HepG2 (cell line): ENCODE data around the gene TBC1D21. TPM values are rescaled to one million over a fixed set of nuclear protein-coding genes. Genes with fewer than 3 reads are reported as not detected.

ENCODE experiments used
- AKAP8 ChIP-seq: sonication (generic); formaldehyde crosslinking; IDR thresholded peaks from 2 replicates; pipeline ENCODE4 v1.5.1; 2020; ENCODE audit warnings: mild to moderate bottlenecking, missing genetic modification reagents
- EHMT2 ChIP-seq: fragments of 200-600 bp; sonication (generic); IDR thresholded peaks from 2 replicates; pipeline ENCODE4 v1.7.0; 2017; ENCODE audit warnings: antibody characterized with exemption, low read depth, low read length, borderline replicate concordance
- GMEB2 ChIP-seq: IDR thresholded peaks from 2 replicates; pipeline ENCODE4 v1.6.1; 2016; ENCODE audit warnings: missing biosample characterization, missing genetic modification reagents, low read depth
- HOXD1 ChIP-seq: sonication (generic); formaldehyde crosslinking; IDR thresholded peaks from 2 replicates; pipeline ENCODE4 v1.5.0; 2020; ENCODE audit warnings: missing genetic modification reagents
- JARID2 ChIP-seq: sonication (generic); formaldehyde crosslinking; IDR thresholded peaks from 2 replicates; pipeline ENCODE4 v1.8.1; 2023; ENCODE audit warnings: missing genetic modification reagents, inconsistent platforms; ENCODE audit not compliant: insufficient replicate concordance
- KLF6 ChIP-seq: IDR thresholded peaks from 2 replicates; pipeline ENCODE4 v1.8.0; 2016; ENCODE audit warnings: missing biosample characterization, missing genetic modification reagents
- NFKB2 ChIP-seq: sonication (generic); formaldehyde crosslinking; IDR thresholded peaks from 2 replicates; pipeline ENCODE4 v1.4.0; 2020; ENCODE audit warnings: missing genetic modification reagents, borderline replicate concordance
- REPIN1 ChIP-seq: sonication (generic); formaldehyde crosslinking; IDR thresholded peaks from 2 replicates; pipeline ENCODE4 v1.8.0; 2022; ENCODE audit warnings: missing genetic modification reagents, low read depth, mild to moderate bottlenecking, borderline replicate concordance
- SP1 ChIP-seq, 2 experiments: fragments of 450-650 bp in 1 of 2; sonication (generic) in 1 of 2; formaldehyde crosslinking in 1 of 2; IDR thresholded peaks; 2 replicates each; pipeline versions ENCODE4 v1.4.0 to v1.6.1; 2016 to 2020; ENCODE audit warnings: missing genetic modification reagents in 1 of 2
- ZMYM3 ChIP-seq: sonication (generic); formaldehyde crosslinking; IDR thresholded peaks from 2 replicates; pipeline ENCODE4 v1.5.1; 2020; ENCODE audit warnings: mild to moderate bottlenecking, missing genetic modification reagents
- ZNF501 ChIP-seq: sonication (generic); formaldehyde crosslinking; IDR thresholded peaks from 2 replicates; pipeline ENCODE4 v1.5.1; 2020; ENCODE audit warnings: mild to moderate bottlenecking, moderate library complexity, missing genetic modification reagents
- ZNF7 ChIP-seq: IDR thresholded peaks from 2 replicates; pipeline ENCODE4 v1.6.1; 2016; ENCODE audit warnings: missing biosample characterization, missing genetic modification reagents
- polyA plus RNA-seq, 8 experiments: library from polyadenylated mRNA; depleted of rRNA in 3 of 8; stranded (reverse) in 7 of 8; unstranded in 1 of 8; fragments of >200 nt; fragmentation: Illumina TruSeq in 4 of 8; extraction: Trizol in 4 of 8; gene quantifications; 2 replicates each; pipeline versions ENCODE4 v1.2.1 to v1.2.3, GENCODE V29; 2011 to 2016; ENCODE audit warnings: low read depth in 4 of 8, missing spikeins in 1 of 8, mixed read lengths in 1 of 8; ENCODE audit not compliant: insufficient read depth in 1 of 8
- total RNA-seq, 5 experiments: library from RNA; depleted of rRNA; stranded (reverse); fragments of >200 nt; fragmentation: Illumina TruSeq; extraction: Trizol; gene quantifications; 2 replicates each; pipeline ENCODE4 v1.2.3, GENCODE V29; 2016; ENCODE audit warnings: low read depth in 1 of 5
- TF ChIP-seq, protein P1 (sequence below): sonication (generic); formaldehyde crosslinking; IDR thresholded peaks from 2 replicates; pipeline ENCODE4 v1.5.1; 2020; ENCODE audit warnings: mild to moderate bottlenecking, missing genetic modification reagents, moderate library complexity
- TF ChIP-seq, protein P2 (sequence below): sonication (generic); formaldehyde crosslinking; IDR thresholded peaks from 2 replicates; pipeline ENCODE4 v1.8.1; 2023; ENCODE audit warnings: mild to moderate bottlenecking, missing genetic modification reagents
- TF ChIP-seq, protein P3 (sequence below): fragments of 450-650 bp; IDR thresholded peaks from 2 replicates; pipeline ENCODE4 v1.6.1; 2017; ENCODE audit warnings: mild to moderate bottlenecking
- TF ChIP-seq, protein P4 (sequence below): sonication (generic); IDR thresholded peaks from 2 replicates; pipeline ENCODE4 v1.6.1; 2016; ENCODE audit warnings: low read depth, borderline replicate concordance

Gene TBC1D21
- total and polyA plus RNA-seq, 2 of the 13 experiments (the other 11 are each of a cell fraction or from before 2014, with no cell fraction given) = not detected

- TF ChIP-seq, protein P1, sequence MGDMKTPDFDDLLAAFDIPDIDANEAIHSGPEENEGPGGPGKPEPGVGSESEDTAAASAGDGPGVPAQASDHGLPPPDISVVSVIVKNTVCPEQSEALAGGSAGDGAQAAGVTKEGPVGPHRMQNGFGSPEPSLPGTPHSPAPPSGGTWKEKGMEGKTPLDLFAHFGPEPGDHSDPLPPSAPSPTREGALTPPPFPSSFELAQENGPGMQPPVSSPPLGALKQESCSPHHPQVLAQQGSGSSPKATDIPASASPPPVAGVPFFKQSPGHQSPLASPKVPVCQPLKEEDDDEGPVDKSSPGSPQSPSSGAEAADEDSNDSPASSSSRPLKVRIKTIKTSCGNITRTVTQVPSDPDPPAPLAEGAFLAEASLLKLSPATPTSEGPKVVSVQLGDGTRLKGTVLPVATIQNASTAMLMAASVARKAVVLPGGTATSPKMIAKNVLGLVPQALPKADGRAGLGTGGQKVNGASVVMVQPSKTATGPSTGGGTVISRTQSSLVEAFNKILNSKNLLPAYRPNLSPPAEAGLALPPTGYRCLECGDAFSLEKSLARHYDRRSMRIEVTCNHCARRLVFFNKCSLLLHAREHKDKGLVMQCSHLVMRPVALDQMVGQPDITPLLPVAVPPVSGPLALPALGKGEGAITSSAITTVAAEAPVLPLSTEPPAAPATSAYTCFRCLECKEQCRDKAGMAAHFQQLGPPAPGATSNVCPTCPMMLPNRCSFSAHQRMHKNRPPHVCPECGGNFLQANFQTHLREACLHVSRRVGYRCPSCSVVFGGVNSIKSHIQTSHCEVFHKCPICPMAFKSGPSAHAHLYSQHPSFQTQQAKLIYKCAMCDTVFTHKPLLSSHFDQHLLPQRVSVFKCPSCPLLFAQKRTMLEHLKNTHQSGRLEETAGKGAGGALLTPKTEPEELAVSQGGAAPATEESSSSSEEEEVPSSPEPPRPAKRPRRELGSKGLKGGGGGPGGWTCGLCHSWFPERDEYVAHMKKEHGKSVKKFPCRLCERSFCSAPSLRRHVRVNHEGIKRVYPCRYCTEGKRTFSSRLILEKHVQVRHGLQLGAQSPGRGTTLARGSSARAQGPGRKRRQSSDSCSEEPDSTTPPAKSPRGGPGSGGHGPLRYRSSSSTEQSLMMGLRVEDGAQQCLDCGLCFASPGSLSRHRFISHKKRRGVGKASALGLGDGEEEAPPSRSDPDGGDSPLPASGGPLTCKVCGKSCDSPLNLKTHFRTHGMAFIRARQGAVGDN (CRISPR knock-in tag) = peak; percentile 70
- TF ChIP-seq KLF6 (CRISPR knock-in tag) (no peak), REPIN1 (CRISPR knock-in tag) (no peak), HOXD1 (no peak), EHMT2 (no peak), ZNF501 (CRISPR knock-in tag) (0 out of 2 replicates have a peak, but pooled peaks have one; percentile 21), SP1 (IDR thresholded peaks at IDR 0.05) (no peak), SP1 (CRISPR knock-in tag; IDR thresholded peaks at IDR 0.05) (no peak), AKAP8 (CRISPR knock-in tag) (no peak), GMEB2 (CRISPR knock-in tag) (no peak), NFKB2 (no peak), ZMYM3 (CRISPR knock-in tag) (peak; percentile 25), ZNF7 (CRISPR knock-in tag) (no peak), JARID2 (CRISPR knock-in tag) (no peak)
- TF ChIP-seq, protein P2, sequence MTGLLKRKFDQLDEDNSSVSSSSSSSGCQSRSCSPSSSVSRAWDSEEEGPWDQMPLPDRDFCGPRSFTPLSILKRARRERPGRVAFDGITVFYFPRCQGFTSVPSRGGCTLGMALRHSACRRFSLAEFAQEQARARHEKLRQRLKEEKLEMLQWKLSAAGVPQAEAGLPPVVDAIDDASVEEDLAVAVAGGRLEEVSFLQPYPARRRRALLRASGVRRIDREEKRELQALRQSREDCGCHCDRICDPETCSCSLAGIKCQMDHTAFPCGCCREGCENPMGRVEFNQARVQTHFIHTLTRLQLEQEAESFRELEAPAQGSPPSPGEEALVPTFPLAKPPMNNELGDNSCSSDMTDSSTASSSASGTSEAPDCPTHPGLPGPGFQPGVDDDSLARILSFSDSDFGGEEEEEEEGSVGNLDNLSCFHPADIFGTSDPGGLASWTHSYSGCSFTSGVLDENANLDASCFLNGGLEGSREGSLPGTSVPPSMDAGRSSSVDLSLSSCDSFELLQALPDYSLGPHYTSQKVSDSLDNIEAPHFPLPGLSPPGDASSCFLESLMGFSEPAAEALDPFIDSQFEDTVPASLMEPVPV (CRISPR knock-in tag) = 0 out of 2 replicates have a peak, but pooled peaks have one; percentile 41
- TF ChIP-seq, protein P3, sequence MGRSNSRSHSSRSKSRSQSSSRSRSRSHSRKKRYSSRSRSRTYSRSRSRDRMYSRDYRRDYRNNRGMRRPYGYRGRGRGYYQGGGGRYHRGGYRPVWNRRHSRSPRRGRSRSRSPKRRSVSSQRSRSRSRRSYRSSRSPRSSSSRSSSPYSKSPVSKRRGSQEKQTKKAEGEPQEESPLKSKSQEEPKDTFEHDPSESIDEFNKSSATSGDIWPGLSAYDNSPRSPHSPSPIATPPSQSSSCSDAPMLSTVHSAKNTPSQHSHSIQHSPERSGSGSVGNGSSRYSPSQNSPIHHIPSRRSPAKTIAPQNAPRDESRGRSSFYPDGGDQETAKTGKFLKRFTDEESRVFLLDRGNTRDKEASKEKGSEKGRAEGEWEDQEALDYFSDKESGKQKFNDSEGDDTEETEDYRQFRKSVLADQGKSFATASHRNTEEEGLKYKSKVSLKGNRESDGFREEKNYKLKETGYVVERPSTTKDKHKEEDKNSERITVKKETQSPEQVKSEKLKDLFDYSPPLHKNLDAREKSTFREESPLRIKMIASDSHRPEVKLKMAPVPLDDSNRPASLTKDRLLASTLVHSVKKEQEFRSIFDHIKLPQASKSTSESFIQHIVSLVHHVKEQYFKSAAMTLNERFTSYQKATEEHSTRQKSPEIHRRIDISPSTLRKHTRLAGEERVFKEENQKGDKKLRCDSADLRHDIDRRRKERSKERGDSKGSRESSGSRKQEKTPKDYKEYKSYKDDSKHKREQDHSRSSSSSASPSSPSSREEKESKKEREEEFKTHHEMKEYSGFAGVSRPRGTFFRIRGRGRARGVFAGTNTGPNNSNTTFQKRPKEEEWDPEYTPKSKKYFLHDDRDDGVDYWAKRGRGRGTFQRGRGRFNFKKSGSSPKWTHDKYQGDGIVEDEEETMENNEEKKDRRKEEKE = no peak
- TF ChIP-seq, protein P4, sequence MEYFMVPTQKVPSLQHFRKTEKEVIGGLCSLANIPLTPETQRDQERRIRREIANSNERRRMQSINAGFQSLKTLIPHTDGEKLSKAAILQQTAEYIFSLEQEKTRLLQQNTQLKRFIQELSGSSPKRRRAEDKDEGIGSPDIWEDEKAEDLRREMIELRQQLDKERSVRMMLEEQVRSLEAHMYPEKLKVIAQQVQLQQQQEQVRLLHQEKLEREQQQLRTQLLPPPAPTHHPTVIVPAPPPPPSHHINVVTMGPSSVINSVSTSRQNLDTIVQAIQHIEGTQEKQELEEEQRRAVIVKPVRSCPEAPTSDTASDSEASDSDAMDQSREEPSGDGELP = peak; percentile 65; the same call in 1 of the 2 replicates
These were observed 53.0 kb downstream of the TBC1D21 start, which contains the start of gene LOXL1 (continued) for GRCh38 chr15:73926219-73927002.
